Gastrocnemius medialis (tissue), 4 donors: ENCODE data around the gene STN1.

Experiments used
- POLR2A ChIP-seq, 2 donors: fragments of 450-650 bp; IDR thresholded peaks; one replicate each; pipeline ENCODE4 v1.6.1; 2017; ENCODE audit warnings: antibody characterized with exemption in 2 of 2, mild to moderate bottlenecking in 2 of 2, moderate library complexity in 2 of 2
- TF ChIP-seq, protein P1 (sequence below), 5 experiments: fragments of 450-650 bp in 3 of 5; fragments of 200-600 bp in 2 of 5; sonication (generic) in 2 of 5; IDR thresholded peaks in 4 of 5; conservative IDR thresholded peaks in 1 of 5; 1 replicate in 4 of 5; 2 replicates in 1 of 5; pipeline ENCODE4 v1.5.1; 2016 to 2019; ENCODE audit warnings: antibody characterized with exemption in 5 of 5, mild to moderate bottlenecking in 3 of 5, moderate library complexity in 3 of 5

DNA sequence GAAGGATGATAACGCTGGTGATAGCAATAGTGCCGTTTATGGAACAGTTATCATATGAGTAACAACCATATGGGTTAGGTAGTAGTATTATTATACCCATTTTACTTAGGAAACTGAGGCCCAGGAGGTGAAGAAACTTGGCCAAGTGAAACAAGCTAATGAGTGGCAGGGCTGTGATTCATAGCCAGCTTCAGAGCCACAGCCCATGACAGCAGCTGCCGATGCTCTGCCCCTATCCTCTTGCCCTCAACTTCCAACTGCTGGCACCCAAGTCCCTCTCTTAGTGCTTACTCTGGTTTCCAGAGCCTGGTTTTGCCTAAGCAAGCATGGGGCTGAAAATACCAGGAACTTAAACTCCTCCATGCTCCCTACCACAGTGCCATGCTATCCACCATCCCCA, 74.9 kb downstream of the STN1 start:
- TF ChIP-seq, protein P1, sequence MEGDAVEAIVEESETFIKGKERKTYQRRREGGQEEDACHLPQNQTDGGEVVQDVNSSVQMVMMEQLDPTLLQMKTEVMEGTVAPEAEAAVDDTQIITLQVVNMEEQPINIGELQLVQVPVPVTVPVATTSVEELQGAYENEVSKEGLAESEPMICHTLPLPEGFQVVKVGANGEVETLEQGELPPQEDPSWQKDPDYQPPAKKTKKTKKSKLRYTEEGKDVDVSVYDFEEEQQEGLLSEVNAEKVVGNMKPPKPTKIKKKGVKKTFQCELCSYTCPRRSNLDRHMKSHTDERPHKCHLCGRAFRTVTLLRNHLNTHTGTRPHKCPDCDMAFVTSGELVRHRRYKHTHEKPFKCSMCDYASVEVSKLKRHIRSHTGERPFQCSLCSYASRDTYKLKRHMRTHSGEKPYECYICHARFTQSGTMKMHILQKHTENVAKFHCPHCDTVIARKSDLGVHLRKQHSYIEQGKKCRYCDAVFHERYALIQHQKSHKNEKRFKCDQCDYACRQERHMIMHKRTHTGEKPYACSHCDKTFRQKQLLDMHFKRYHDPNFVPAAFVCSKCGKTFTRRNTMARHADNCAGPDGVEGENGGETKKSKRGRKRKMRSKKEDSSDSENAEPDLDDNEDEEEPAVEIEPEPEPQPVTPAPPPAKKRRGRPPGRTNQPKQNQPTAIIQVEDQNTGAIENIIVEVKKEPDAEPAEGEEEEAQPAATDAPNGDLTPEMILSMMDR (IDR thresholded peaks at IDR 0.05 in 4 of 5, conservative IDR thresholded peaks at IDR 0.05 in 1 of 5) = no peak
- TF ChIP-seq POLR2A (IDR thresholded peaks at IDR 0.05) = no peak
